NCI-H510A (cell line): ENCODE measurements around the gene NIP7.
"Not testable (repeated sequence)": the region's sequence is repeated elsewhere in the genome, so short reads cannot be mapped to it uniquely, and the experiment has no call there.

ENCODE experiments used
- DNase-seq: peaks from one replicate; lab custom pipeline; 2025; lab: John Stamatoyannopoulos, UW

The NIP7 gene

DNA sequence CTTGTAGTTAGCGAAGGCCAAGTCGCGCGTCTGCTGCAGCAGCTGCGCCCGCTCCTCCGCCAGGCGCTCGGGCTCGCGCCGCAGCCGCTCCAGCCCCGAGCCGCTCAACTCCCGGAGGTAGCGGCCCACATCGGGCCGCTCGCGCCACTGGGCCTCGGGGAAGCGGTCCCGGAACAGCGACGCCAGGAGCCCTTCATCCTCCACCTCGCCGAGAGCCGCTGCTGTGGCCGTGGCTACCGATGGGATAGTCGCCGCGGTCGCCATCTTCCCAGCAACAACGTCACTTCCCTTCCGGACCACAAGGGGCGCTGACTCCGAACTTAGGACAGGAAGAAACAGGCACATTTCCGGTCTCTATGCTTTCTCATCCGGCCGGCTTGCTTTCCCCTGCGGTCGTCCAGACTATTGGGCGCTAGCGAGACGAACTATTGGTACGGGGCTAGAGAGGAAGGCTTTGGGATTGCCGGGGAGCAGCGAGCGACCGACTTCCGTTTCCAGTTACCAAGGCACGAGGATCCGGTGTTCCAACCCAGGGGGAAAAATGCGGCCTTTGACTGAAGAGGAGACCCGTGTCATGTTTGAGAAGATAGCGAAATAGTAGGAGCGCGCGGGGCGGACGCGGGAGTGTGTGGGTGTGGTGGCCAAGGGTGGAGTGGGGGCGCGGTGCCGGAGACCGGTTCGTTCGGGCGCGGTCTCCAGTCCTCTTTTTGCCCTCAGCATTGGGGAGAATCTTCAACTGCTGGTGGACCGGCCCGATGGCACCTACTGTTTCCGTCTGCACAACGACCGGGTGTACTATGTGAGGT, at the start of gene NIP7, which contains the start of gene COG8:
TSS of gene NIP7 (plus strand) at position 484 of the 806 bp plus-strand sequence. CDS start at position 542, 58 bp downstream.
TSS of gene COG8 (minus strand) at position 276 of the 806 bp plus-strand sequence. CDS start at position 264, 12 bp downstream.
- peak; percentile 87 for DNase-seq

GRCh38 chr16:69291657-69292056, 47.9 kb upstream of the NIP7 start:
- not testable (repeated sequence) for DNase-seq

DNA sequence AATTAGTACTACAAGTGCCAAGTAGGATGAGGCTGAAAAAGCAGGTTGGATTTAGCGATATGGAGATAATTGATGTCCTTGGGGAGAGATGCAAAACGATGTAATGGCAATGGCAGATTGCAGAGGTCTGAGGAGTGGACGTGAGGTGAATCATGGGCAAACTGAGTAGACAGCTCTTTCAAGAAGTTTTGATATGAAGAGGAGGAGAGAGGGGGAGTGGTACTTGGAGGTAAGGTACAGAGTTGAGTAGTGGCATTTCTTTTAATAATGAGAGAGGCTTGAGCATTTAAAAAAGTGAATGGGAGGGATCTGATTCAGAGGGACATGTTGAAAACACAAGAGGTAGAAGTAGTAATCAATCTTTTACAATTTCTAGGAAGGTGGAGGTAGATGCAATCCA, 46.2 kb upstream of the NIP7 start:
- no peak for DNase-seq

DNA sequence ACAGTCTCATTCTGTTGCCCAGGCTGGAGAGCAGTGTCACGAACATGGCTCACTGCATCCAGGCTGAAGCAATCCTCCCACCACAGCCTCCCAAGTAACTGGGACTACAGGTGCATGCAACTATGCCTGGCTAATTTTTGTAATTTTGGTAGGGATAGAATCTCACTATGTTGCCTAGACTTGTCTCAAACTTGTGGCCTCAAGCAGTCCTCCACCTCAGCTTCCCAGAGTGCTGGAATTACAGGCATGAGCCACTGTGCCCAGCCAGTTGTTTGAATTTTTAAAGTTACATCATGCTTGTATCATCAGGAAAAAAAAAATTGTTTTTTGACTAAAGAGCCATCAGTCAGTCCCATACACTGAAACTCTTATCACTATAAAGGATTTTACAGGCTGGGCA, 45.5 kb upstream of the NIP7 start:
- no peak for DNase-seq

DNA sequence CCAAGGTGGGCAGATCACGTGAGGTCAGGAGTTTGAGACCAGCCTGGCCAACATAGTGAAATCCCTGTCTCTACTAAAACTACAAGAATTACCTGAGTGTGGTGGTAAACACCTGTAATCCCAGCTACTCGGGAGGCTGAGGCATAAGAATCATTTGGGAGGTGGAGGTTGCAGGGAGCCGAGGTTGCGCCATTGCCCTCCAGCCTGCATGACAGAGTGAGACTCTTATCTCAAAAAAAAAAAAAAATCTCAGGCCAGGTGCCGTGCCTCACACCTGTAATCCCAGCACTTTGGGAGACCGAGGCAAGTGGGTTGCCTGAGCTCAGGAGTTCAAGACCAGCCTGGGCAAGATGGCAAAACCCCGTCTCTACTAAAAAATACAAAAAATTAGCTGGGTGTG, 42.8 kb upstream of the NIP7 start:
- not testable (repeated sequence) for DNase-seq

DNA sequence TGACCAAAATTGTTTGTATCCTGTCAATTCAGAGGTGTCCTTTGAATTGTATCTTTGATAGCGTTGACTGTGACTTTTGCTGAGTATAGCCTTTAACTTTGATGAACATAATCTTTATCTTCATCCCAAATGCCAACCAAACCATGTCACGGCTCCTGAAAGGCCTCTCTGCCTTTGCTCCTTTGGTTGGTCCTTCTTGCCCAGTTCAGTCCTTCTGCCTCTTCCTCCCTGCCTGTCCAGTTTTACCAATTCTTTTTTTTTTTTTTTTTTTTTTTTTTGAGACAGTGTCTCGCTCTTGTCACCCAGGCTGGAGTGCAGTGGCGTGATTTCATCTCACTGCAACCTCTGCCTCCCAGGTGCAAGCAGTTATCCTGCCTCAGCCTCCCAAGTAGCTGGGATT, 41.3 kb upstream of the NIP7 start:
- DNase-seq = no peak

DNA sequence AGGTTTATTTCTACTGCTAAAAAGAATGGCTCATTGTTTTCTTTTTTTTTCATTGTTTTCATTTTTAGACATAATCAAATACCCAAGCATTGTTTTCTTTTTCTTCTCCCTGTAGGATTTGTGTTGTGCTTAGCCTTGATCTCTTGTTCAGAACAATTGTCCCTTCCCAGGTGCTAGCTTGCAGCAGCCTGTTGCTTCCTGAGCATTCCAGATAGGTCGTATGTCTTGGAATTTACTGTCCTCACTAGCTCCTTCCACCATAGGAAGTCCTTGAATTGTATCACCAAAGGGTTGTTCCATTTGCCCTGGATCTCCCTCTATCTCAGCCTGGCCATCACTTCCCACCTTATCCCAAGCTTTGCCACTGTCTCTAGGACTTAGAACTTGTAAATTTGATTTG, 38.4 kb upstream of the NIP7 start:
- no peak for DNase-seq

DNA sequence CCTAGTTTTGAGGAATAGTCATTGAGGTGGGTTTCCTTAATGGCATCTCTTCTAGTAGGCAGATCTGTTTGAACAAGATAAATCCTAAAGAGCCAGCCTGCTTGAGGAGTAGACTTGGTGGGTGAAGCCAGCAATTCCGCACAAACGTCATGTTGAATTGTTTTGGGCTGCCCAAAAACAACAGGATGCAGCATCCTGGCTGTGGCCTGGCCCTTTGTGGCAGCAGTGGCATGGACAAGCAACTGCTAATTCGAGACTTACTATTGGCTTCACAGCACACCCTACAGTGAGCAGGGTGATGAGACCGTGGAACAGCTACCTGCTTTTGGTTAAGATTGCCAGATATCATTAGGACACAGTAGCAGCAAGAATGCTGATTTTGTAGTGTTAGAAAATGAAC, 37.7 kb upstream of the NIP7 start:
- no peak for DNase-seq

- DNase-seq = no peak
These were observed 37.3 kb upstream of the NIP7 start for GRCh38 chr16:69302301-69302700.

- DNase-seq = no peak
These were observed 33.5 kb upstream of the NIP7 start for GRCh38 chr16:69306031-69306430.

DNA sequence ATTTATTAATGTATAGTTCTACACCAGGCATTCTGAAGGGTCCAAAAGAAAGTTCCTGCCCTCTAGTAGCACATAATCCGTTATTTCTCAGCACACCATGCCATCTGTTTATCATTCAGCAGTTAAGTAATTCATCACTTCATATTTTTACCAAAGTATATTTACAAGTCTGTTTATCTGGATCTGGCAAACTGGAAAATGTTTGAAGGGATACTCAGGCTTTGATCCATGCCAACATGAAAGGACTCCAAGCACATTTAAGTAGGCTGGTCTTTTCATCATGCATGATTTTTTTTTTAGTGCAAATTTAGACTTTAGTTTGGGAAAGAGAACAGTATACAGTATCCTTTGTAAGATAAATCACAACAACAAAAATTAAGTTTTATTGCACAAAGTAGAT, 32.5 kb upstream of the NIP7 start:
- no peak for DNase-seq

- no peak for DNase-seq
These were observed 31.7 kb upstream of the NIP7 start for GRCh38 chr16:69307856-69308255.

- no peak for DNase-seq
These were observed 30.3 kb upstream of the NIP7 start for GRCh38 chr16:69309316-69309715.

GRCh38 chr16:69310653-69311532, 28.7 kb upstream of the NIP7 start, which contains the start of gene VPS4A:
VPS4A (plus strand) TSS chr16:69311350; CDS start chr16:69311512, 162 bp downstream.
- DNase-seq = peak; percentile 82

DNA sequence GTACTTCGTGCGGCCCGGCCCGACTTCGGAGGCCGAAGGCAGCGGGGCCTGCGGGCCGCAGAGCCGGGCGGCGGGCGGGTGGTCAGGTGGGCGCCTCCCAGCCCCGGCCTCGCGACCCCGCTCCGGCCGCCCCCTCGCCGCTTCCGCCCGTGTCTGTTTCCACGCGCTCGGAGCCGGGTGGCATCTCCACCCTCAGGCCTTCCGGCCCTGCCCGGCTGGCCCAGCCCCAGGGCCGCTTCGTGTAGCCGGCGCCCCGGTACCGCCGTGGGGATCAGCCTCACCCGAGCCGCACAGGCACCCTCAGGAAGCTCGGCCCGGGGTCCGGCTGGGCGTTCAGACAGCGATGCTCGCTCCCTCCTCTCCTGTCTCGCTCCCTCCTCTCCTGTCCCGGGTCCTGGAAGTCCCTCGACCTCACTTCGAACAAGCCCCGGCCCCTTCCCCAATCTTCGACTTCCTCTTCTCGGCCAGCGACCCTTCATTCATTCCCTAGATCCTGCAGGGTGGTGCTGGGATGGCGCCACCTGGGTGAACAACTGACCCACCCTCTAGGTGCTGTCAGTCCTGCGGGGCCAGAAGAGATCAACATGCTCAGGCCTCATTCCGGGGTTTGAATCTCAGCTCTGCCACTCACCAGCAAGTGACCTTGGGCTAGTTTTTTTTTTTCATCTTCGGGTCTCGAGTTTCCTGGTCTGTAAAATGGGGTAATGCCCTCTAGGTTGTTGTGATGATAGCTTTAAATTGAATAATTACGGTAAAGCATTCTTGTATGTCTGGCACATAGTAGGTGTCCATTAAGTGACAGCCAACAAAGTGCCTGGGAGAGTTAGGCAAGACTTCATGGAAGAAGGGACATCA, 27.8 kb upstream of the NIP7 start:
- no peak for DNase-seq

DNA sequence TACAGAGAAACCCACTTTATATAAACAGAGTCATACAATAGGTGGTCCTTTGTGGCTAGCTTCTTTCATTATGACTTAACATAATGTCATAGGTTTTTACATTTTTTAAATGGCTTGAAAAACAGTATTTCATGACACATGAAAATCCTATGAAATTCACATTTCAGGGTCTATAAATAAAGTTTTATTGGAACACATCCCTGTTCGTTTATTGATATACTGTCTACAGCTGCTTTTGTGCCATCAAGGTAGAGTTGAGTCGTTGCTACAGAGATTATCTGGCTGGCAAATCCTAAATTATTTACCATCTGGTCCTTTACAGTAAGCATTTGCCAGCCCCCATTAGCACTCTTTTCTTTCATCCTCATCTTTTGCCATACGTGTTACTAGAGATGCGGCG, 26.1 kb upstream of the NIP7 start:
- DNase-seq = no peak

DNA sequence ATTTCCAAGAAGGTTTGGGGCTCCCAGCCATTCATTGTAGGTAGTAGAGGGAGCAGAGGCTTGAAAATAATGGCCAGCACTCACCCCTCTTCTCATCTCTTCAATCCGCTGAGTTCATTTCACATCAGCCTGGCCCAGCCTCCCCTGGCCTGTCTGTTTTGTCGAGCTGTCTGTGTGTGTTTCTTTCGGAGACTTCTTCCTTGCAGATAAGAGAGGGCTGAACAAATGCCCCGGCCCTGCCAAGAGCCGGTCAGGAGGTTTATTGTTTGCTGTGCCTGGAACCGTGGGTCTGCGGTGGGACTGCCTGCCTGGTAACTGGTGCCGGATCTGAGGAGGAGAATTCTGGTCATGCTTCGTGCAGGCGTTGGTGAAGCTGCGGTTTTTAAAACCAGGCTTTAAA, 25.0 kb upstream of the NIP7 start:
- DNase-seq = no peak

DNA sequence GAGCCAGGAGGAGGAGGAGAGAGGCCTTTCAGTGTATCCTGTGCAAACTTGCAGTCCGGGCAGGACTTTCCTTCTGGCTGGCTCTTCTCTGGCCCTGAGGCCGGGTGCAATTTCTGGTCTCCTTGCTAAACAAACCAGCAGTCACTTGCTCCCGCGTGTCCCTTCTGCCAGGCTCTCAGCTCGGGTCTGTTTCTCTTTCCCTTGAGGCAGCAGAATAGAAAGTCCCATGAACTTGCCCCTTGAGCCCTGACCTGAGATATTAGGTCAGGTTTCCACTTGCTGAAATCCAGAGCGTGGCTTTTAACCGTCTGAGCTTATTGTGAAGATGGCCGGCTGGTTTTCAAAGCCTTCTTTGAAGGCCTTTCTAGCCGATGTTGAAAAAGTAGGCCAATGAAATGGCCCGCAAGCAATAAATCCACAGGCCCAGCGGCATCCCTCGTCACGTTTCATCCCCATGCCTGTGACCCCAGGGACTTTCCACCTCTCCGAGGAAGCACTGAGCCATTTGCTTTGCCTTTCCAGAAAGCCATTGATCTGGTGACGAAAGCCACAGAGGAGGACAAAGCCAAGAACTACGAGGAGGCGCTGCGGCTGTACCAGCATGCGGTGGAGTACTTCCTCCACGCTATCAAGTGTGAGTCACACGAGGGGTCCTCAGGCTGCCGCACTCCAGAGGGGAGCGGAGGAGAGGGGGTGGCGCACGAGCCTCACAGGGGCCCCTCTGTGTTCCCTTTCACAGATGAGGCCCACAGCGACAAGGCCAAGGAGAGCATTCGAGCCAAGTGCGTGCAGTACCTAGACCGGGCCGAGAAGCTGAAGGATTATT, 23.9 kb upstream of the NIP7 start:
- DNase-seq = no peak

DNA sequence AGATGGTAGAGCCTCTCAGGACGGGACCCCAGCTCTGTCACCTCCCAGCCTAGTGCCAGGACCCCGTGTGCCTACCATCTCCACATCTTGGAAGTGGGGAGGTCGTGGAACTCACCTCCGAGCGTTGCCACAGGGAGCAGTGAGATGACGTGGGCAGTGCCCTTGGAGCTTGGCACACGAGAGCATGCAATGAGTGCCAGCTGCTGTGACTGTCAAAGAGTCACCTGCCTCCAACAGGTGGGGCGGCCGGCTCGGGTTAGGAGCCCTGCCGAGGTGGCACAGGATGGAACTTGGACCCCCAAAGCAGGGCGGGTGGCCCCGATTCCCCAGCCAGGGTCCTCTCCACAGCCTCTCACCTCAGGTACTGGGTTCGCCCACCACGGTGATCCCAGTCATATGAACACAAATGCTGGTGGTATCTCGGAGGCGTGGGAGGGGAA, 23.0 kb upstream of the NIP7 start:
- no peak for DNase-seq

- DNase-seq = no peak
These were observed 21.2 kb upstream of the NIP7 start for GRCh38 chr16:69318177-69318910.
